ENCODE measurements around the gene SCAANT1. TPM values are rescaled to one million over a fixed set of nuclear protein-coding genes. Genes with fewer than 3 reads are reported as not detected.
A peak's percentile ranks its signal among the peaks of the same experiment; 100 is the strongest.

The SCAANT1 gene
- total RNA-seq, 1 experiment from 2014 or later: not detected

- no peaks in the 10 kb centered on the region for H3K27me3 Mint-ChIP-seq (ENCODE audit: low read depth)
Measured at GRCh38 chr3:63895422-63896189, 16.6 kb downstream of the SCAANT1 start.

More at GRCh38 chr3:63895422-63896189, 16.6 kb downstream of the SCAANT1 start:
- Histone ChIP-seq H4K5ac (ENCODE audit: insufficient read length, low read depth, low read length) (no peak overlapping the region), H3T11ph (ENCODE audit: low read length) (no peak overlapping the region), H3K23ac (ENCODE audit: insufficient read length, low read depth, low read length) (no peak overlapping the region), H3K14ac (ENCODE audit: insufficient read depth, low read length) (no peak overlapping the region), H3K4me2 (ENCODE audit: insufficient read depth, insufficient read length, low read length) (no peak overlapping the region), H4K91ac (ENCODE audit: insufficient read length, low read depth, low read length) (no peak overlapping the region), H3K79me1 (ENCODE audit: insufficient read depth, low read depth, low read length, poor library complexity, severe bottlenecking) (no peaks in the 10 kb centered on the region), H2BK120ac (ENCODE audit: low read depth, low read length, poor library complexity, severe bottlenecking) (no peak overlapping the region), H2AK5ac (ENCODE audit: insufficient read length, low read length) (no peak overlapping the region), H3K27me3 (ENCODE audit: insufficient read depth, low read length) (no peaks in the 10 kb centered on the region), H3K4ac (ENCODE audit: low read depth, low read length) (no peak overlapping the region), H2BK15ac (ENCODE audit: low read depth, low read length) (no peak overlapping the region), H3K9ac (ENCODE audit: extremely low read depth, insufficient read length, low read length) (no peak overlapping the region), H3K9me3 (ENCODE audit: control insufficient read depth, low read depth, low read length) (no peaks in the 10 kb centered on the region), H2BK12ac (ENCODE audit: insufficient read length, low read depth, low read length) (no peak overlapping the region), H4K8ac (replicated peaks; ENCODE audit: insufficient read length, low read depth, low read length) (no peak overlapping the region), H4K20me1 (ENCODE audit: control insufficient read depth, insufficient read depth, insufficient read length) (no peaks in the 10 kb centered on the region), H3K4me1 (ENCODE audit: insufficient read depth, low read length) (peaks cover 2% of the 10 kb centered on the region; the same call in 1 of the 2 replicates), H2BK20ac (ENCODE audit: low read depth, low read length, poor library complexity, severe bottlenecking) (no peak overlapping the region), H3K27ac (ENCODE audit: insufficient read length, low read depth, low read length) (no peak overlapping the region), H3K18ac (ENCODE audit: insufficient read length, low read depth, low read length) (no peak overlapping the region), H3K56ac (ENCODE audit: insufficient read length, low read depth, low read length) (no peak overlapping the region), H3K79me2 (ENCODE audit: insufficient read depth, low read length) (0 out of 2 replicates have a peak, but pooled peaks cover 2% of the 10 kb centered on the region), H2BK5ac (ENCODE audit: insufficient read length, low read length) (no peak overlapping the region), H2AFZ (ENCODE audit: low read length) (no peak overlapping the region), H3K23me2 (ENCODE audit: insufficient read length, low read depth, low read length, poor library complexity, severe bottlenecking) (no peaks in the 10 kb centered on the region)
- Mint-ChIP-seq H3K36me3 (ENCODE audit: insufficient read depth in 1 of 3, low read depth in 3 of 3) (peaks cover 8 to 18% (median 14%) of the 10 kb centered on the region in 3 experiments; a peak in 6 of 7 replicates), H3K9me3 (no peaks in the 10 kb centered on the region), H3K27ac (peak overlapping the region; percentile 35 to 84 (median 46); a peak in 6 of 7 replicates), H3K4me1 (peaks cover 14 to 20% of the 10 kb centered on the region in 2 experiments), H3K4me3 (no peak overlapping the region)
- no peak for DNase-seq
- no CpG with 5 or more reads among the region's 5 CpGs for WGBS (ENCODE audit: extremely low coverage, insufficient read length, low lambda C conversion rate)
- TF ChIP-seq CTCF (conservative IDR thresholded peaks at IDR 0.05): no peak

All from H9 (cell line).